ENCODE results near the gene FANCD2.
"Not testable (repeated sequence)": the region's sequence is repeated elsewhere in the genome, so short reads cannot be mapped to it uniquely, and the experiment has no call there.

FANCD2 gene

GRCh38 chr3:10012106-10012505 is 14.1 kb upstream of the FANCD2 start:
- no peak for DNase-seq (ENCODE audit: low read depth in 4 of 4, low spot score in 1 of 4)

GRCh38 chr3:10015461-10015904 is 10.8 kb upstream of the FANCD2 start:
- no peak for DNase-seq (ENCODE audit: low read depth in 4 of 4, low spot score in 1 of 4)

GRCh38 chr3:10017636-10018292 is 8.5 kb upstream of the FANCD2 start:
- peak in 1 of 4 experiments; percentile 49 for DNase-seq (ENCODE audit: low read depth in 4 of 4, low spot score in 1 of 4)

- not testable (repeated sequence) for DNase-seq (ENCODE audit: low read depth in 4 of 4, low spot score in 1 of 4)
Observed at GRCh38 chr3:10018806-10019205, 7.4 kb upstream of the FANCD2 start.

GRCh38 chr3:10019326-10019725 is 6.9 kb upstream of the FANCD2 start:
- no peak for DNase-seq (ENCODE audit: low read depth in 4 of 4, low spot score in 1 of 4)

- no peak for DNase-seq (ENCODE audit: low read depth in 4 of 4, low spot score in 1 of 4)
Observed at GRCh38 chr3:10021856-10022775, 4.1 kb upstream of the FANCD2 start.

GRCh38 chr3:10023587-10024310 is 2.5 kb upstream of the FANCD2 start:
- no peak for DNase-seq (ENCODE audit: low read depth in 4 of 4, low spot score in 1 of 4)

DNA sequence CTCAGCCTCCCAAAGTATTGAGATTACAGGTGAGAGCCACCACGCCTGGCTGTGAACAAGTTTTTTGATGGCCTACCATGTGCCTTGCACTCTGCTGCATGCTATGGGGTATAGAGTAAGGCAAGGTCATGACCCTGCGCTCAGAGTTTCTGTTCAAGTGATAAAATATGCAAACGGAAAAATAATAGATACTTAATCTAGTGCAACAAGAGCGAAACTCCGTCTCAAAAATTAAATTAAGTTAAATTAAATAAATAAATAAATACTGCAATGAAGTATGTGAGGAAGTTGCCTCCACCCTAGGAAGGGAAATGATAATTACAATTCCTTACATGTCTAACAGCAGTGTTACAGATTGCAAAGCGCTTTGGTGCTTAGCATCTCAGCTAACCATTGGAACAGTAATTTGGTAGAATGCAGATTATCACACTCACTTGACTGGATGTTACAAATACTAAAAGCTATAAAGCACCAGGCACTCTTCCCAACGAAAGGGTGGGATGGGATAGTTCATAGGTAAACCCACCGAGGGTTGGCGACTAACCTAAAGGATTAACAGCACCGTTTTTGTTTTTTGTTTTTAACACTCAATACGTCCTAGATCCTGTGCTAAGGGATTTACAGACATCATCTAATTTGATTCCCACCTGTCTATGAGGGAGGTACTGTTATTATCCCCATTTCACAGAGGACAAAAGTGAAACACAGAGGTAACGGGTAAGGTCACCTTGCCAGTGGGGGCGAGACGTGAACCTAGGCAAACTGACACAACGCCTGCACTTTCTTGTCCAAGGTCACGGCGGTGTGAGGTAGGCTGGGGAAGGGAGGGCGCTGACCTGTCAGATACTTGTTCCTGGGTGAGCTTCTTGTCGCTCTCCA is 793 bp upstream of the FANCD2 start:
- no peak for DNase-seq (ENCODE audit: low read depth in 4 of 4, low spot score in 1 of 4)

GRCh38 chr3:10041034-10041433 is 14.8 kb downstream of the FANCD2 start:
- no peak for DNase-seq (ENCODE audit: low read depth in 4 of 4, low spot score in 1 of 4)

DNA sequence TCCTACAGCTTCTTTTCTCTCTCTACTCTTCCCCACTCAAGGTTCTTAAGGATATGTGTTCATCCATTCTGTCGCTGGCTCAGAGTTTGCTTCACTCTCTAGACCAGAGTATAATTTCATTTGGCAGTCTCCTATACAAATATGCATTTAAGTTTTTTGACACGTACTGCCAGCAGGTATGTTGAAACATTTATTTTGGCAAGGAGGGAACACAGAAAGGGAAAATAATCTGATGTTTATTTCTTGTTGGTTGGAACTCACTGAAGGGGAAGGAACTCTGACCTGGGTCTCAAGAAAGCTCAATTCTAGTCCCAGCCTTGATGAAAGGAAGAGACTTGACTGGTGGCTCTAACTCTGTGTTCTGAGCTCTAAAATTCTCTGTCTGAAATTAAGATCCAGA is 21.6 kb downstream of the FANCD2 start:
- DNase-seq (ENCODE audit: low read depth in 4 of 4, low spot score in 1 of 4) = no peak

DNA sequence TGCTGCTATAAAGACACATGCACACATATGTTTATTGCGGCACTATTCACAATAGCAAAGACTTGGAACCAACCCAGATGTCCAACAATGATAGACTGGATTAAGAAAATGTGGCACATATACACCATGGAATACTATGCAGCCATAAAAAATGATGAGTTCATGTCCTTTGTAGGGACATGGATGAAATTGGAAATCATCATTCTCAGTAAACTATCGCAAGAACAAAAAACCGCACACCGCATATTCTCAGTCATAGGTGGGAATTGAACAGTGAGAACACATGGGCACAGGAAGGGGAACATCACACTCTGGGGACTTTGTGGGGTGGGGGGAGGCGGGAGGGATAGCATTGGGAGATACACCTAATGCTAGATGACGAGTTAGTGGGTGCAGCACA is 26.8 kb downstream of the FANCD2 start:
- not testable (repeated sequence) for DNase-seq (ENCODE audit: low read depth in 4 of 4, low spot score in 1 of 4)

- no peak for DNase-seq (ENCODE audit: low read depth in 4 of 4, low spot score in 1 of 4)
Observed at GRCh38 chr3:10055097-10055496, 28.9 kb downstream of the FANCD2 start.

- DNase-seq (ENCODE audit: low read depth in 4 of 4, low spot score in 1 of 4) = not testable (repeated sequence)
Observed at GRCh38 chr3:10070077-10070476, 43.8 kb downstream of the FANCD2 start.

DNA sequence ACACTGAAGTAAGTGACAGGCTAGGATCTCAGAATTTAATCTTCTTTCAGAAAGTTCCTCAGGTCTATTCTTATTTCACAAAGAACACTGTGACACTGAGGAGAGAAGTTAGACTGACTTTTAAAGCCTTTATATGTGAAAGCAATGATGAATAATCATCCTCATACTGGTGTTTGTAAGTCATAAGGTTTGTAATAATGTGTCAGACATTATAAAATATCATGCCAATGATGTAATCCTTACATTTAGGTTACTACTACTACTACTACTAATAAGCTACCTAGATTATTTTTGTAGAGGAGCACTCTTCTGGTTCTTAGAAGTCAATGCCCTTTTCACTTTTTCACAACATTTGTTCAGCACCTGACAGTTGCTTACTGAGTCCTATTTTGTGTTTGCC is 48.4 kb downstream of the FANCD2 start:
- DNase-seq (ENCODE audit: low read depth in 4 of 4, low spot score in 1 of 4) = no peak

- no peak for DNase-seq (ENCODE audit: low read depth in 4 of 4, low spot score in 1 of 4)
Observed at GRCh38 chr3:10081871-10082270, 55.6 kb downstream of the FANCD2 start.

DNA sequence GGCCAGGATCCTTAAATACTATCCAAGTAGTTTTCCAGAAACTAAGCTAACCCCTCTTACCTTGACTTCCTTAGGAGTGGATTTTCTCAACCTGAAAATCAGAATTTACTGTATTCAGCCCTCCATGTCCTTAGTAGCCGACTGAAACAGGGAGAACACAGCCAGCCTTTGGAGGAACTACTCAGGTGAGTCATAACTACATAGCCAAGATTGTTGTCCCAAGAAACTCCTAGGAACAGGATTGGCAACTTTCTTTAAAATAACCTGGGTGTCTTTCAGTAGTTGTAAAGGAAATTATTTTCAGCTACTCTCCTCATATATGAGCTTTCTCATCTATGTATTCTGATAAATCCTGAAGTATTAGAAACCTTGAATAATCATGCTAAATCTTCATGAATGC is 59.5 kb downstream of the FANCD2 start:
- no peak for DNase-seq (ENCODE audit: low read depth in 4 of 4, low spot score in 1 of 4)

GRCh38 chr3:10088256-10088655 is 62.0 kb downstream of the FANCD2 start:
- no peak for DNase-seq (ENCODE audit: low read depth in 4 of 4, low spot score in 1 of 4)

GRCh38 chr3:10090179-10090578 is 63.9 kb downstream of the FANCD2 start:
- no peak for DNase-seq (ENCODE audit: low read depth in 4 of 4, low spot score in 1 of 4)

DNA sequence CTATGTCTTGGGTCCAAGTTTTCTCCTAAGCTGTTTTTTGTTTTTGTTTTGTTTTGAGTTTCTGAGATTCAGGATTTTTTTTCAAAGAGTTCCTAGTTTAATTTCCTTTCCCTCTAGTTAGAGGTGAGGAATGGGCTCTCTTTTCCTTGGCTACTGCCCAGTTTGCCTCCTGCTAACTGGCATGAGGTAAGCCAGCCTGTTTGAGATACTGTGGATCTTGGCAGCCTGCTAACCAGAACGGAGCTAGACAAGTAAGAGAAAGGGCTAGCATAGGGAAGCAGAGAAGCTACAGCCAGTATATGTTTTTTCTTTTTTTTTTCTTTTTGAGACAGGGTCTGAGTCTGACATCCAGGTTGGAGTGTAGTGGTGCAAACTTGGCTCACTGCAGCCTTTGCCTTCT is 64.5 kb downstream of the FANCD2 start:
- DNase-seq (ENCODE audit: low read depth in 4 of 4, low spot score in 1 of 4) = not testable (repeated sequence)

- DNase-seq (ENCODE audit: low read depth in 4 of 4, low spot score in 1 of 4) = not testable (repeated sequence)
Observed at GRCh38 chr3:10091387-10091786, 65.2 kb downstream of the FANCD2 start.

DNA sequence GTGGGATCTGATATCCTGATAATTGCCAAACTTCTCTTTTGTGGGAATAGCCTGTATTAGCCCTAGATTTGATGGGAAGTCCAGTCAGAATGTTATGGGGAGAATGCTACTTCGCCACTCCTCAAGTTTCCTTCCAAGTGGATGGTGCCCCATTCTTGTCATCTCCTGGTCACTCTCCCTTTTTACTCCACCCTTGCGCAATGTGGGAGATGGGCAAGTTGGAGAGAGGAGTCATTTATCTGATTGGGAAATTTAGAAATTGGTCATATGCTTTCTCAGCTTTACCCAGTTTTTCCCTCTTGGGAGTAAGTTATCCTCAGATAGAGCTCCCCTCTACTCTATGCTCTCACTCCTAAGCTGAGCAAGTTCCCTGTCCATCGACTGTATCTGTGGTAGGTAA is 67.4 kb downstream of the FANCD2 start:
- no peak for DNase-seq (ENCODE audit: low read depth in 4 of 4, low spot score in 1 of 4)

Measured in stimulated activated CD4-positive, alpha-beta T cell treated with anti-CD3 and anti-CD28 coated beads, Interleukin-1b, Interleukin-23, amount 100 ng/mL, for 24 hours (primary cell).